Superior temporal gyrus (tissue), 1 donor: ENCODE measurements around the gene ZNF768.

Experiments used
- DNase-seq: peaks from one replicate; pipeline ENCODE4 v3.0.0-alpha.2; 2016; ENCODE audit errors: extremely low spot score

ZNF768 gene

GRCh38 chr16:30526137-30526822, at the start of gene ZNF768:
ZNF768 (minus strand) TSS chr16:30526566; CDS start chr16:30526413, 153 bp downstream.
- peak; percentile 24 for DNase-seq

- no peak for DNase-seq
These were observed 48.3 kb upstream of the ZNF768 start for GRCh38 chr16:30574678-30575077.

GRCh38 chr16:30571445-30572322, 45.3 kb upstream of the ZNF768 start, which contains the start of gene ZNF688:
ZNF688 (minus strand) TSS chr16:30571714; CDS start chr16:30571629, 85 bp downstream.
- DNase-seq = peak; percentile 98

GRCh38 chr16:30570636-30571444, 44.5 kb upstream of the ZNF768 start:
- peak; percentile 55 for DNase-seq

- no peak for DNase-seq
These were observed 43.6 kb upstream of the ZNF768 start for GRCh38 chr16:30569746-30570635.

GRCh38 chr16:30569281-30569680, 42.9 kb upstream of the ZNF768 start:
- no peak for DNase-seq

GRCh38 chr16:30567991-30568638, 41.7 kb upstream of the ZNF768 start:
- DNase-seq = no peak

GRCh38 chr16:30567160-30567990, 41.0 kb upstream of the ZNF768 start:
- no peak for DNase-seq

- DNase-seq = no peak
These were observed 40.2 kb upstream of the ZNF768 start for GRCh38 chr16:30566531-30566930.

- DNase-seq = no peak
These were observed 39.6 kb upstream of the ZNF768 start for GRCh38 chr16:30565984-30566383.

GRCh38 chr16:30565526-30565925, 39.2 kb upstream of the ZNF768 start:
- DNase-seq = no peak

- no peak for DNase-seq
These were observed 35.7 kb upstream of the ZNF768 start for GRCh38 chr16:30562021-30562420.

GRCh38 chr16:30561089-30561816, 34.9 kb upstream of the ZNF768 start:
- DNase-seq = no peak

- no peak for DNase-seq
These were observed 33.3 kb upstream of the ZNF768 start for GRCh38 chr16:30559690-30560089.

- no peak for DNase-seq
These were observed 32.5 kb upstream of the ZNF768 start for GRCh38 chr16:30558789-30559377.

- peak; percentile 99 for DNase-seq
These were observed 31.8 kb upstream of the ZNF768 start, which contains the start of gene ZNF764 for GRCh38 chr16:30557957-30558788. ZNF764 (minus strand) TSS chr16:30558374; CDS start chr16:30558182, 192 bp downstream.

- no peak for DNase-seq
These were observed 31.3 kb upstream of the ZNF768 start for GRCh38 chr16:30557707-30557956.

GRCh38 chr16:30556125-30556473, 29.7 kb upstream of the ZNF768 start:
- DNase-seq = no peak
